GM12874 (cell line): ENCODE measurements around the gene EXPH5.

ENCODE experiments used
- TF ChIP-seq, protein P1 (sequence below): IDR thresholded peaks from 2 replicates; pipeline ENCODE4 v1.5.1; 2011; ENCODE audit warnings: low read depth, mild to moderate bottlenecking, control low read depth, low read length, moderate library complexity; ENCODE audit not compliant: insufficient read depth

EXPH5 gene

DNA sequence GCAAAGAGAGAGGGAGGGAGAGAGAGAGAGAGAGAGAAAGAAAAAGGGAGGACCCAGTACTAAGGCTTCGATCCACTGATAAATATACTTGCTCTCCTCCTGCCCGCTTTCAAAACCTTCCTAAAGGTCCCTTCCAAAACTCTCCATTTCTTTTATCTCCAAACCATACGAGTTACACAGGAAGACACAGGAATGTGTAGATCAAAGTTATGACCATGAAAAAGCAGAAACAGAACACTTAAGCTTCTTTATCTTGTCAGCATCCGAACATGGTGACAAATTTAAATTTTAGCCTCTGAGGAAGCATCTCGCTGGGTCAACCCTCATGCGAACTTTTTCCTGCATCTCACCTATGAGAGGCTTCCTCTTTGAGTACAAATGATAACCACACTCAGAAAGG is 66.2 kb downstream of the EXPH5 start:
- TF ChIP-seq, protein P1, sequence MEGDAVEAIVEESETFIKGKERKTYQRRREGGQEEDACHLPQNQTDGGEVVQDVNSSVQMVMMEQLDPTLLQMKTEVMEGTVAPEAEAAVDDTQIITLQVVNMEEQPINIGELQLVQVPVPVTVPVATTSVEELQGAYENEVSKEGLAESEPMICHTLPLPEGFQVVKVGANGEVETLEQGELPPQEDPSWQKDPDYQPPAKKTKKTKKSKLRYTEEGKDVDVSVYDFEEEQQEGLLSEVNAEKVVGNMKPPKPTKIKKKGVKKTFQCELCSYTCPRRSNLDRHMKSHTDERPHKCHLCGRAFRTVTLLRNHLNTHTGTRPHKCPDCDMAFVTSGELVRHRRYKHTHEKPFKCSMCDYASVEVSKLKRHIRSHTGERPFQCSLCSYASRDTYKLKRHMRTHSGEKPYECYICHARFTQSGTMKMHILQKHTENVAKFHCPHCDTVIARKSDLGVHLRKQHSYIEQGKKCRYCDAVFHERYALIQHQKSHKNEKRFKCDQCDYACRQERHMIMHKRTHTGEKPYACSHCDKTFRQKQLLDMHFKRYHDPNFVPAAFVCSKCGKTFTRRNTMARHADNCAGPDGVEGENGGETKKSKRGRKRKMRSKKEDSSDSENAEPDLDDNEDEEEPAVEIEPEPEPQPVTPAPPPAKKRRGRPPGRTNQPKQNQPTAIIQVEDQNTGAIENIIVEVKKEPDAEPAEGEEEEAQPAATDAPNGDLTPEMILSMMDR: no peak

DNA sequence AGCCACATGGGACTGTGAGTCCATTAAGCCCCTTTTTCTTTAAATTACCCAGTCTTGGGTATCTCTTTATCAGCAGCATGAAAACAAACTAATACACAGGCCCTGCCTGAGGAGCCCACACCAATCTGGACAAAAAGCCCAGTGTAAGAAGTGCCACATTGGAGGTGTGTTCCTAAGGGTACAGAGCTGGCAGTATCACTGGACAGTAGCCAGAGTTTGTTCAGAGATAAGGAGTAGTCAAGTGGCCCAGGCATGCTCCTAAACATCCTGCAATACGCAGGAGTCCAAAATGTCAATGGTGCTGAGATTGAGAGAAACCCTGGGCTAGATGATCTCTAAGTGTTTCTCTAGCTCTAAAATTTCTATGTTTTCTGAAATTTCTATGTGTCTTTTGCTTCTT is 68.4 kb downstream of the EXPH5 start:
- TF ChIP-seq, protein P1: no peak

DNA sequence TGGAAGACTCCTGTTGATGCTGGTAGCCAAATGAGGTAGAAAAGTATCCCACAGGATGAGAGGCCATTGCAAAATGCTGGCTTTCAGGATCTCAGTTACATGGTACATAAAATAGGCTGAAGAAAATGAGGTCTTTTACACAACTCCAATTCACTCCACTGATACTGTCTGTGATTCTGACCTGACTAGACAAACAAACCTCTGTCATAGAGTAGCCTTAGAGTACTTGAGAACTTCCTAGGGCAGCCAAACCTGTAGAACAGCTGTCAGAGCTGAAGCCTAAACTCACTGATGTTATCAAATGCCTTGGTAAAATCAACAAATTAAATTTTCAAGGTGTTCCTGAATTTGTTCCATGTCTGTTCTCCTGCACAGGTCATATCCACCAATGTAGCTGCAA is 69.1 kb downstream of the EXPH5 start:
- TF ChIP-seq, protein P1: no peak

DNA sequence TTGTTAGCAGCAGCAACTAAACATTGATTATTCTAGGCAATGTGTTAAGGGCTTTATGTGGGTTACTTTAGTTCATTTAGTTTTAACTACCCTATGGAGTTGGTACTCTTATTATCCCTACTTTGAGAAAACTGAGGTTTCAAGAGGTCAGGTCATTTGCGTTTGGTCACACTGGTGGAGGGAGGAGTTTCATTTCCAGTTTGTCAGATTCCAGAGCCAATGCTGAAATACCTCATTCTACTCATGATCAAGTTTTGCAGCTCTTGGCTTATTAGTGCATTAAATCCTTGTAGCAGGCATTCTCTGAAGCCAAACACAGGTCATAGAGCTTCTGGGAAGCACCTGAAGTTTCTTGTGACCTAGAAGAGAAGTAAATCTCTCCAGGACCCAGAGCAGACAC is 71.2 kb downstream of the EXPH5 start:
- TF ChIP-seq, protein P1: no peak

DNA sequence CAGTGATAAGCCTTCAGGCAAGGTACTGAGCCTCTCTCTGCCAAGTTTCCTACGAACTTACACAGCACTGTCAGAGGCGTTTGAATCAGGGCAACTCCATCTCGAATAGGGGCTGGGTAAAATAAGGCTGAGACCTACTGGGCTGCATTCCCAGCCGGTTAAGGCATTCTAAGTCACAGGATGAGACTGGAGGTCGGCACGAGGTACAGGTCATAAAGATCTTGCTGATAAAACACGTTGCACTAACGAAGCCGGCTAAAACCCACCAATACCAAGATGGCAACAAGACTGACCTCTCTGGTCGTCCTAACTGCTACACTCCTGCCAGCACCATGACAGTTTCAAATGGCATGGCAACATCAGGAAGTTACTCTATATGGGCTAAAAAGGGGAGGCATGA is 75.0 kb downstream of the EXPH5 start:
- TF ChIP-seq, protein P1: no peak

DNA sequence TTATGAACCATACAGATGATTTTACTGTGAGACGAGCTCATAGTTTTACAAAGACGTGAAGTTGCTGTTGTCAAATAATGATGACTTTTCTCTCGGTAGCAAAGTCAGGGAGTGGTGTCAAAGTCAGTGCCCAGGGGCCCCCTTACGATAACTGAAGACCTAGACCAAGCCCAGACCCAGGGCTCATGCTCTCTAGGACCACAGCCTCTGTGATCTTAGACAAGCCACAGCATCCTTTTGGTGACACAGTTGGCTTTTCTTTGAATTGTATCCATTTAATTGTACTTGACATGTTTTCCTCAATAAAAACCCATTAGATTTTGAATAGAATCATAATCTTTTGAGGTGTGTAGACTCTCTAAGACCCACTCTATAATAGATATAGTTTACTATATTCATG is 77.4 kb downstream of the EXPH5 start:
- TF ChIP-seq, protein P1: no peak

DNA sequence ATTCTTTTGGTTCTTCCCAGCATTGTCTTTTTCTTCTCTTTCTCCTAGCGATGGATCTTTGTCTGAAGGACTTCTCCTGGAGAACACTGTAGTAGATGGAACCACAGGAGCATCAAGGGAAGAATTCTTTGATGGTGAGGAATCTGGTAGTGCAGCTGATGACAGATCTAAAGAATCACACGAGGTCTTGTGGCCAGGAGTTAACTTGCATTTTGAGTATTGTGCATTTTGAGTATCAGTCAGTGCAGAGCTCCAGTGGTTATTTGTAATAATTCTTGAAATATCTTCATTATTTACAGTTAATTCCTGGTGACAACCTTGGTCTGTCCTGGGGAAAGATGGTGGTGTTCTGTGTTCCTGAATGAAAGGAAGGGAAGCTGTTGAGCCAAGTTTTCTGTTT is 80.9 kb downstream of the EXPH5 start:
- TF ChIP-seq, protein P1: no peak

DNA sequence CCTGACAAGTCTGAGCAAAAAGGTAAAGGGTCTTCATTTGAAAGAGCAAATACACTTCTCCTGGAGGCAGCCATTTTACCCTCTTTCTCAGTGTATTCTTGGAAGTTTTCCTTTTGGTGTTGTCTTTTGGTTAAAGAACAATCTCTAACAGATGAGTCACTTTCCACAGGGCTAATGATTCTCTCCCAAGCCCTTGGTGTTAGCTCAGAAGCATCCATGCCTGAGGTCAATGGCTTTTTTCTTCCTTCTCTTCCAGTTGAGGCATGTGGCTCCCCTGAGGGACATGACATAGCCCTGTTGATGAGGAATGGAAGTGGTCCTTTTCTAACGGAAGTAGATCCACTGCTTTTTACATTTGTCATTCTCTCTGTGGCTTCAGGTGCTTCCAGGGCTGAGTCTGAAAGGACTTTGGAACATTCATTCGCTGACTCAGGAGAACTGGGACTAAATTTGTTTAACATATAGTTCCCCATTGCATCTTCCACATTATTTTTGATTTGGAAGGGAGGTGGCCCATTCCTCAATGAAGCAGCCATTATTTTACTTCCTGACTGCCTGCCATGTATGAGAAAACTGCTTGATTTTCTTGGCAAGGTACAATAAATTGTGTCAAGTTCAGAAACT is 81.6 kb downstream of the EXPH5 start:
- TF ChIP-seq, protein P1: no peak
